ENCODE results near the gene CELF2.
"Not testable (repeated sequence)": the region's sequence is repeated elsewhere in the genome, so short reads cannot be mapped to it uniquely, and the experiment has no call there.

CELF2 gene

GRCh38 chr10:11017570-11018431, at the start of gene CELF2:
TSS of gene CELF2 (plus strand) at chr10:11017872. CDS start at chr10:11018090, 218 bp downstream.
- peak; percentile 61 for DNase-seq

GRCh38 chr10:10968257-10968588, 49.4 kb upstream of the CELF2 start:
- no peak for DNase-seq

- DNase-seq = no peak
Measured at GRCh38 chr10:10973310-10973709, 44.4 kb upstream of the CELF2 start.

GRCh38 chr10:10975647-10976046, 42.0 kb upstream of the CELF2 start:
- no peak for DNase-seq

GRCh38 chr10:10976652-10977051, 41.0 kb upstream of the CELF2 start:
- DNase-seq = no peak

GRCh38 chr10:10977226-10977956, 40.3 kb upstream of the CELF2 start:
- no peak for DNase-seq

- DNase-seq = no peak
Measured at GRCh38 chr10:10977978-10978377, 39.7 kb upstream of the CELF2 start.

GRCh38 chr10:10985361-10985760, 32.3 kb upstream of the CELF2 start:
- DNase-seq = no peak

- no peak for DNase-seq
Measured at GRCh38 chr10:10986606-10987005, 31.1 kb upstream of the CELF2 start.

GRCh38 chr10:10987111-10987510, 30.6 kb upstream of the CELF2 start:
- DNase-seq = no peak

GRCh38 chr10:10989669-10990068, 28.0 kb upstream of the CELF2 start:
- no peak for DNase-seq

- no peak for DNase-seq
Measured at GRCh38 chr10:10991144-10991543, 26.5 kb upstream of the CELF2 start.

- no peak for DNase-seq
Measured at GRCh38 chr10:10992072-10992471, 25.6 kb upstream of the CELF2 start.

GRCh38 chr10:10992961-10993714, 24.5 kb upstream of the CELF2 start:
- no peak for DNase-seq

- no peak for DNase-seq
Measured at GRCh38 chr10:10993785-10994184, 23.9 kb upstream of the CELF2 start.

GRCh38 chr10:10994360-10994759, 23.3 kb upstream of the CELF2 start:
- no peak for DNase-seq

- no peak for DNase-seq
Measured at GRCh38 chr10:10995120-10995519, 22.6 kb upstream of the CELF2 start.

- no peak for DNase-seq
Measured at GRCh38 chr10:10996966-10997620, 20.6 kb upstream of the CELF2 start.

GRCh38 chr10:10999501-10999900, 18.2 kb upstream of the CELF2 start:
- DNase-seq = not testable (repeated sequence)

- DNase-seq = no peak
Measured at GRCh38 chr10:11002485-11002884, 15.2 kb upstream of the CELF2 start.

- no peak for DNase-seq
Measured at GRCh38 chr10:11002916-11003315, 14.8 kb upstream of the CELF2 start.

GRCh38 chr10:11003679-11004078, 14.0 kb upstream of the CELF2 start:
- no peak for DNase-seq

Measured in activated naive CD4-positive, alpha-beta T cell treated with anti-CD3 and anti-CD28 coated beads, Interleukin-2, amount 50 U/mL, for 16 hours (primary cell).